GM12874 (cell line): ENCODE measurements around the gene RBFA.

Source experiments
- CTCF ChIP-seq: IDR thresholded peaks from 2 replicates; pipeline ENCODE4 v1.5.1; 2011; ENCODE audit warnings: low read depth, mild to moderate bottlenecking, control low read depth, low read length, moderate library complexity; ENCODE audit not compliant: insufficient read depth

RBFA gene

GRCh38 chr18:80035997-80036396, 1.8 kb downstream of the RBFA start:
- TF ChIP-seq CTCF: no peak

GRCh38 chr18:80037300-80037699, 3.1 kb downstream of the RBFA start:
- TF ChIP-seq CTCF: no peak

GRCh38 chr18:80037869-80038630, 3.8 kb downstream of the RBFA start:
- TF ChIP-seq CTCF: no peak

GRCh38 chr18:80040515-80040914, 6.3 kb downstream of the RBFA start:
- TF ChIP-seq CTCF: no peak

- TF ChIP-seq CTCF: no peak
Observed at GRCh38 chr18:80041424-80041823, 7.2 kb downstream of the RBFA start.

- no peak for TF ChIP-seq CTCF
Observed at GRCh38 chr18:80042785-80043184, 8.6 kb downstream of the RBFA start.

DNA sequence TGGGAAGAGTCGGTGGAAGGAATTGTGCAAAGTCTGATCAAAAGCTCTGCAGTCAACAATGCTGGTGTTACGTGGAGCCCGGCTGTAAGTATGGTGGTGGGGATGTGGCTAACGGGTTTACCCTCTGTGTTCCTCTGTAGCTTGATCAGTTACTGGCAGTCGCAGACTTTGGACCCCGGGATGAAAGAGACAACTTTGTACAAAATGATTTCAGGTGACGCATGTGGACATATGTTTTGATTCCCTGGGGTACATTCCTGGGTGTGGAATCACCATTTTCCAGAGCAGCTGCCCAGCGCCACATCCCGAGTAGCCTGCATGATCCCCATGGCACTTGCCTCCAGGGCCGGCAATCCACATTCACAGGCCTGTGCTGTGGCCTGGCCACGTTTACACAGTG, 9.8 kb downstream of the RBFA start:
- no peak for TF ChIP-seq CTCF
